GM19023 (cell line): ENCODE data around the gene RNF123.

Source experiments
- ATAC-seq: cut with Tn5 transposase; IDR thresholded peaks from one replicate; pipeline ENCODE4 v1.9.1; 2021; ENCODE audit warnings: mild to moderate bottlenecking, moderate library complexity; ENCODE audit not compliant: unreplicated experiment

RNF123 gene

GRCh38 chr3:49700453-49701128 is 11.2 kb downstream of the RNF123 start:
- no peak for ATAC-seq

DNA sequence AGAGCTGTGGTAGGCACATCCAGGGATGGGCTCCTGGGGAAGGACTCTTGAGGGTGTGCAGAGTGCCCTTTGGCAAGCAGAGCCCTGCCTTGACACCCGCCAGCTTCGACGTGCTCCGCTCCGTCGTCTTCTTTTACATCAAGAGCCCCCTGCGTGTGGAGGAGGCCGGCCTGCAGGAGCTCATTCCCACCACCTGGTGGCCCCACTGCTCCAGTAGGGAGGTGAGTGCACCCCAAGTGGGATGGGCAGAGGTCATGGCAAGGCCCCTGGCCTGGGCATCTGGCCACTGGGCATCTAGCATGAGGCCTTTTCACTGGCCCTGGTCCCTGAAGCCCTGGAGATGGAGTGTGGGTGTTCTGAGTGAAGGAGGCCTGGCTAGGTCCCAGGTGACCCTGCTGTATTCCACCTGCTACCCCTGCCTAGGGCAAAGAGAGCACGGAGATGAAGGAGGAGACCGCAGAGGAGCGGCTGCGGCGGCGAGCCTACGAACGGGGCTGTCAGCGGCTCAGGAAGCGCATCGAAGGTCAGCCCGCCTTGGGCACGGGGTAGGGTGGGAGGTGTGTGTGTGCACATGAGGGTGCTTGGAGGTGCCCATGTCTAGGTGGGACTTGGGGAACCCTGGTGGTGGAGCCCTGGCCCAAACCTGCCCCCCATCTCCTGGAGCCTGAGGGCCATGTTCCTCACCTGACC is 12.2 kb downstream of the RNF123 start:
- ATAC-seq, result no peak

GRCh38 chr3:49702672-49703071 is 13.3 kb downstream of the RNF123 start:
- no peak for ATAC-seq

DNA sequence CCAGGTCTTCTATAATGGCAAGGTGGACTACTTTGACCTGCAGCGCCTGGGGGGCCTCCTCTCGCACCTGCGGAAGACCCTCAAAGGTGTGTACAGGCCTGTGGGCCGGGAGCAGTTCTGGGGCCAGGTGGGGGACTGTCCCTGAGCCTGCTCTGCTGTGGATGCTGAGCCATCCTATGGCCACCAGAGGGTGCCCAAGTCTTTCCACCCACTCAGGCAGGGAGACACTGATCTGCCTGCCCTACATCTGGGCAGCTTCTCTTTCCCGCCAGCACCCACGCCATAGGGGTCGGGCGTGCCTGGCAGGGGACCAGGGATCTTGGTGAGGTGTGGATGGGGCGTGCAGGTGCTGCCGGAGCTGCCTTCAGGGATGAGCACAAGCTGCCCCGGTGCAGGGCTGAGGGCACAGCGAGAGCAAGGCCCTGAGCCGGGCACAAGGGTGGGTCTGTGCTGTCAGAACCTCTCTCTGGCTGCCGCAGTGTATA is 14.1 kb downstream of the RNF123 start:
- ATAC-seq, result no peak

DNA sequence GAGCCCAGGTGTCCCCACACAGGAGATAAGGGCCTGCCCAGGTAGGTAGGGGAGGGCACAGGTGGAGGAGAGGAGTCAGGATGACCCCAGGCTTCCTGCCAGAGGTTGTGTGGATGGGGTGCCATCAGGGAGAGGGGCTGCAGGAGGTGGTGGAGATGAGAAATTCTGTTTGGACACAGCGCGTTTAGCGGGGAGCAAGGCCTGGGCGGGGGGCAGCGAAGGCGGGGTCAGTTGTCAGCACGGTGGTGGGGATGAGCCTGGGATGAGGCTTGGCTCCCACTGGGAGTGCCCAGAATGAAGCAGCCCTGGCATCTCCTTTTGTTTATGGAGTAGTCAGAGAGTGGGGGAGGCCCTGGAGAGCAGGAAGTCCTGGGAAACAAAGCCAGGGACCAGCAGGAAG is 14.6 kb downstream of the RNF123 start:
- no peak for ATAC-seq

DNA sequence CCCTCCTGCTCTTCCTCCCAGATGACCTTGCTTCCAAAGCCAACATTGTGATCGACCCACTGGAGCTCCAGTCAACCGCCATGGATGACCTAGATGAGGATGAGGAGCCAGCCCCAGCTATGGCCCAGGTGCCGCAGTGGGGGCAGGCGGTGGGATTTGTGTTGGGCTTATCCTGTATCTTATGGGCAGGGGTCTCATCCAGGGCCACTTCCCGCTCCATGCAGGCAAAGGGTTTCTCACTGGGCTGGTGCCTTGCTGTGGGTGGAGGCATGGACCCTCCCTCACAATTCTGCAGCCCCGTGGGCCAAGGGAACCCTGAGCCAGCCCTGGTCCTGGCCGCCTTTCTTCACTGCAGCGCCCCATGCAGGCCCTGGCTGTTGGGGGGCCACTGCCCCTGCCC is 15.3 kb downstream of the RNF123 start:
- ATAC-seq, result no peak

DNA sequence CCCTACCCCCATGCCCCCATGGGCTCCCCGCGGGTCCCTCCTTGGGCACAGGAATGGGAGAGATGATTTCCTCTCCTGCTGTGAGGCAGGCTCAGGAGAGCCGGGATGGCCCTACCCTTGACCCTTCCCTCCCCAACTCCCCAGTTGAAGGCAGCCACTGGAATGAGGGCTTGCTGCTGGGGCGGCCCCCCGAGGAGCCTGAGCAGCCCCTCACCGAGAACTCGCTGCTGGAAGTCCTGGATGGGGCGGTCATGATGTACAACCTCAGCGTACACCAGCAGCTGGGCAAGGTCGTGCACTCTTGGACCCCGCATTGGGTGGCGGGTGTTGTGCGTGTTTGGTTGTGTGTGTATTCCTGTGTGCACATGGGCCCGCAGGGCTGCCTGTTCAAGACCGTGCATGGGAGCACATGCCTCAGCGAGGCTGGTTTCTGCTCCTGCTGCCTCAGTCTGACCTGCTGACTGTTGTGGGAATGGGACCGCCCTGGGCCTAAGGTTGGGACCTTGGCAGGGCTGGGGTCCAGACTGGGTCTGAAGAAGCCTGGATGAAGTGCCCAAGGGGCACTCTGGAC is 16.1 kb downstream of the RNF123 start:
- no peak for ATAC-seq

DNA sequence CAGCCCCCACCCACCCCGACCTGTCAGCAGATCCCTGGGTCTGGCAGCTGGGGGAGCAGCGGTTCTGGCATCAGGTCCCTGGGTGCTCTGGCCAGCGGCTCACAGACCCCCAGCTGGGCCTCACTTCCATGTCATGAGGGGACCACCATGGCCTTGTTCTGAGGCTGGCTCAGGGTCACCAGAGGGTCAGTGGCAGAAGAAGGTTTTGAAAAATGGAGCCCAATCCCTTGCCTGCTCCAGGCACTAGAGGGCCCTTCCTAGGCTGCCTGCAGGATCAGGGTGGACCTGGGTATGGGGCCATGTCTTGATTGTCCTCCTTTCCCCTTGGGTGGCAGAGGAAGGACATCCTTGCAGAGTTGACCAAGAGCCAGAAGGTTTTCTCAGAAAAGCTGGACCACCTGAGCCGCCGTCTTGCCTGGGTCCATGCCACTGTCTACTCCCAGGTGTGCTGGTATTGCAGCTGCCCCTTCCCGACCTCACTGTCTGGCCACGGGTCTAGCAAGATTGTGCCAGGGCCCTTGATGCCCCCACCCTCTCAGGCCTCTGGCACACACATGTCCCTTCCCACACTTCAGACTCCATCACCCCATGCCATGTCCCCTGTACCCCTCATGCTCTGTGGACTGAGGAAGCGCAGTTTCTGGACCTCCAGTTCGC is 17.2 kb downstream of the RNF123 start:
- no peak for ATAC-seq

DNA sequence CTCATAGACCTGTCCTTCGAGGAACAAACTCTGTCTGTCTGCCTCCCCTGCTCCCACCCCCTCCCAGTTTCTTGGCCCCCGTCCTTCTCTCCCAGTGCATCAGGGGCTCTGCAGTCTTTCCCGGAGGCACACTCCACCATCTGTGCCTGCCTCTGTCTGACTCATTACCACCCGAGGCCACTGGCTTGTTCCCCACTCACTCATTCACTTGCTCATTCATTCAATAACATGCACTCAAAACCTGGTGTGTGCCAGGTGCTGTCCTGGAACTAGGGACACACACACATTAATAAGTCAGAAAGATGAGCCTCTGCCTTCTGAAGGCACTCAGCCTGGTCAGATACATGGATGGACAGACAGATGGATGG is 17.7 kb downstream of the RNF123 start:
- no peak for ATAC-seq

DNA sequence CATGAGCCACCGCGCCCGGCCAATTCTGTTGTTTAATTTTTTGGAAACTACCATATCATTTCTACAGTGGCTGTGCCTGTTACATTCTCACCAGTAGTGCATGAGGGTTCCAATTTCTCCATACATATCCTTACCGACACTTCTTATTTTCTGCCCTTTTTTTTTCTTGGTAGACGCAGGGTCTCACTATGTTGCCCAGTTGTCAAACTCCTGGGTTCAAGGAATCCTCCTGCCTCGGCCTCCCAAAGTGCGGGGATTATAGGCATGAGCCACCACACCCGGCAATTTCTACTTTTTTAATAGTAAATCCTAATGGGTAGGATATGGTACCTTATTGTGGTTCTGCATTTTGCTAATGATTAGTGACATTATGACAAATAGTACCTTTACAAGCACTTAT is 20.5 kb downstream of the RNF123 start:
- no peak for ATAC-seq

DNA sequence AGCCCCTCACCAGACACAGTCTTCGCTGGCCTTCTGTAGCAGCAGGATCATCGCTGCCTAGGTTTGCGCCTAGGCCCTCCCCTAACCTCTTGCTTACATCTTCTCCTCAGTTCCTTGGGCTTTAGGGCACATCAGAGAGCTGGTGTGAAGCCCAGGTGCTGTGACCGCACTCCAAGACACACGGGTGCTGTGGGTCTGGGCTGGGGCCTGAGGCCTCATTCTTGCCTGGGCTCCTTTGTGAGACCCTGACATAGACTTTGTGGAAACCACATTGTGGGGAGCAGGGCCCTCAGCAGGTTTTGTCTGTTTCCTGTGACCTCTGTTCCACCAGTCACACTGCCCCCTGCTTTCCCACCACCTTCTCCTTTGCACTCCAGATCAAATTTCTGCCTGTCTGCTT is 22.1 kb downstream of the RNF123 start:
- no peak for ATAC-seq

- no peak for ATAC-seq
Observed at GRCh38 chr3:49712166-49712565, 22.8 kb downstream of the RNF123 start.

GRCh38 chr3:49712631-49713317 is 23.4 kb downstream of the RNF123 start:
- ATAC-seq, result no peak

- no peak for ATAC-seq
Observed at GRCh38 chr3:49713336-49714105, 24.2 kb downstream of the RNF123 start.

- no peak for ATAC-seq
Observed at GRCh38 chr3:49714728-49715550, 25.6 kb downstream of the RNF123 start.

DNA sequence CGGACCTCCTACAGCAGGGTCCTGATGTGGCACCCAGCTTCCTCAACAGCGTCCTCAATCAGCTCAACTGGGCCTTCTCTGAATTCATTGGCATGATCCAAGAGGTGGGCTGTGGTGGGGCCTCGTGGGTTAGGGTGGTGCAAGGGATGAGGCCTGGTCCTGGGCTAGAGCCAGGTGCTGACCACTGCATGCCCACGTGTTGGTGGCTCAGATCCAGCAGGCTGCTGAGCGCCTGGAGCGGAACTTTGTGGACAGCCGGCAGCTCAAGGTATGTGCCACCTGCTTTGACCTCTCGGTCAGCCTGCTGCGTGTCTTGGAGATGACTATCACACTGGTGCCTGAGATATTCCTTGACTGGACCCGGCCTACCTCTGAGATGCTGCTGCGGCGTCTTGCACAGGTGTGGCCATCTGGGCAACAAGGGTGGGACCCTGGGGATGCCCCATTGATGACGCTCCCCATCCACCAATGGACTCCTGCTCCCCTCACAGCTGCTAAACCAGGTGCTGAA is 26.3 kb downstream of the RNF123 start:
- no peak for ATAC-seq

DNA sequence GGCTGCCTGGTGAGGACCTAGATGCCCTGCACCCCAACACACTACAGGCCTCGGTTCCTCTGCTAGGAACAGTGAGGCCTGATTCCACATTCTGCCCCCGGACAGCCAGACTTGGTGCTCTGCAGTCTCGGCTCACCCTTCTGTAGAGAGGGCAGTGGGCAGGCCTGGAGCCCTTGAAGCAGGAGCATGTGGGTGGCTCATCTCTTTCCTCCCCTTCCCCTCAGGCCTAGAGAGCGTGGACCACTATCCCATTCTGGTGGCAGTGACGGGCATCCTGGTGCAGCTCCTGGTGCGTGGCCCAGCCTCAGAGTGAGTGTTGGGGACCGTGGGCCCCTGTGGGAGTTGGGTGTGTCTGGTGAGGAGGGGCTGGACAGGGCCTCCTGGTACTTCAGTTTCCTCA is 26.8 kb downstream of the RNF123 start:
- no peak for ATAC-seq

DNA sequence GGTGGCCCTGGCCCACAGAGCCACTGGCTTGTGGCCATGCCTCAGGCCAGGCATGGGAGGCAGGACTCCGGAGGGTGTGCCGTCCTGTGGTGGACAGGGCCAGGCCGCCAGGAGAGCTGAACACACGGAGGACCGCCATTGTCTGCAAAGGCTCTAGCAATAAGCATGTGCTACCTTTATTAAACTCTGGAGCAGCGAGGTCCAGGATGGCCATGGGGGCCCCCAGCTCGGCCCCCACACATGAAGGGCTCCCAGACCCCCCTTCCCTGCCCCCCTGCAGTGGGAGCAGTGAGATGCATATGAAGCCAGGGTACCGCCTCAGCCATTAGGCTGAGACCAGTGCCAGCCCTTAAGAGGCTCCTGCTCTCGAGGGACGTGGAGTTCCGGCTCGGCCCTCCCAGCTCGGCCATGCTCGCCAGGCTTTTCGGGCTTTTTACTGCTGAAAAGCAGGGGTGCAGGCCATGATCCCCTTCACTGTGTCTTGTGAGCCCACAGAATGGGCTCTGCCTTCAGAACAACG is 27.4 kb downstream of the RNF123 start:
- no peak for ATAC-seq
